Measurements from ENCODE around the gene NXT1.
A peak's percentile ranks its signal among the peaks of the same experiment; 100 is the strongest.
"Not testable (repeated sequence)": the region's sequence is repeated elsewhere in the genome, so short reads cannot be mapped to it uniquely, and the experiment has no call there.

The NXT1 gene

GRCh38 chr20:23350196-23350903, at the start of gene NXT1:
Gene NXT1 (plus strand): TSS chr20:23350791. CDS start chr20:23354042, 3,251 bp downstream.
- DNase-seq: peak; percentile 97

DNA sequence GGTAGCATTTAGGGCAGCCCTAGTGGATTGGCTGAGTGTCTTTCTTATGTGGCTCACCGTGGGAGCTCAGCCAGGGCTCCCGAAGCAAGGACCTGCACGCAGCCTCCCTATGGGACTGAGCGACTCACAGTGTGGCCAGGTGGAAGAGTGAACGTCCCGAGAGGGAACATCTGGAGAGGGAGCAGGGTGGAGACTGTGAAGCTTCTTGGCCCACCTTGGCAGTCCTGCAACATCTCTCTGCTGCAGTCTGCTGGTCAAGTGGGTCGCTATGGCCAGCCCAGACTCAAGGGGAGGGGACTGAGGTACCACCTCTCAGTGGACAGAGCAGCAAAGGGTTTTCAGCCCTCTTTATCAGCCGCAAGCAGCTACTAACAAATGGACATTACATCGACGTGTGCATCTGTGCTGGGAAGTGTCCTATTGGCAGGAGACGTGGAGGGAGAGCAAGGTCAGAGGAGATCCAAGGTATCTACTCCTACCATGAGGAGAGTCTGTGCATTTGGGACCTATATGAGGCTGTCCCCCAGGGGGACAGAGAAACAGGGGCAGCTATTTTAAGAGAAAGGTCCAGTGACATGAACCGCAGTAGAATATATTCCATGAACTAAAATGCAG, 49.0 kb upstream of the NXT1 start:
- DNase-seq: no peak

GRCh38 chr20:23302386-23302785, 48.2 kb upstream of the NXT1 start:
- DNase-seq: no peak

DNA sequence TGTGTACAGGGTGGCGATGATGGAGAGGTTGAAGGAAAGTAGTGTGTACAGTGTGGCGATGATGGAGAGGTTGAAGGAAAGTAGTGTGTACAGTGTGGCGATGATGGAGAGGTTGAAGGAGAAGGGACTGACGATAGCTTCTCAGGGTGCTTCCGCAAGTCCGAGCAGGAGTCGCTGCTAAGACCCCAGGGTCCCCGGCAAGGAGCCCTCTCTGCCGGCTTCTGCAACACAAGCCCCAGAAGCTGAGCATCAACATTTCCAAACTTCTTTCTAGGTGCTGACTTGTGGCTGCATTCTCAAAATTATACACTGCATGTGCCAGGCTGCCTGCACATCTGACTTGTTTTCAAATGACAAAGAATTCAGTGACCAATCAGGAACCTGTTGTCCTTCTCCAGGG, 47.8 kb upstream of the NXT1 start:
- no peak for DNase-seq

- DNase-seq: no peak
Measured at GRCh38 chr20:23303325-23304102, 47.1 kb upstream of the NXT1 start.

- DNase-seq: no peak
Measured at GRCh38 chr20:23304616-23305015, 46.0 kb upstream of the NXT1 start.

DNA sequence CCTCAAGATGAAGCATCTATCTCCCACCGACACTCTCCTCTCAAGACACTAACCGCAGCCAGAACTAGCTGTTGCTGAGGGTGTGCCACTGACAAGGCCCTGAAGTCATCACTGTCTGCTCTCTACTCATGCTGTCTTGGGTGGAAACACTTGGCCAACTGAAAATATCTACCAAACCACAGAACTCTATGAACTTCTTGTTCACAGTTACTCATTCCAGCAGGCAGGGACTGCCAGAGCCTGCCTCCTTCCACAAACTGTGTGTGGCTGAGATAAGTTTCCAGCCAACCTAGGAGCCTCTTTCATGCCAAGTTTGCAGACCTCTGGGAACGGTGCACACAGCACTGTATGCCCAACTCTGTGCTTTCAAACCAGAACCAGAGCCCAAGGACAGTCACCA, 45.5 kb upstream of the NXT1 start:
- no peak for DNase-seq

DNA sequence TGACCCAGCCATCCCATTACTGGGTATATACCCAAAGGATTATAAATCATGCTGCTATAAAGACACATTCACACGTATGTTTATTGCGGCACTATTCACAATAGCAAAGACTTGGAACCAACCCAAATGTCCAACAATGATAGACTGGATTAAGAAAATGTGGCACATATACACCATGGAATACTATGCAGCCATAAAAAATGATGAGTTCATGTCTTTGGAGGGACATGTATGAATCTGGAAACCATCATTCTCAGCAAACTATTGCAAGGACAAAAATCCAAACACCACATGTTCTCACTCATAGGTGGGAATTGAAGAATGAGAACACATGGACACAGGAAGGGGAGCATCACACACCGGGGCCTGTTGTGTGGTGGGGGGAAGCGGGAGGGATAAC, 43.2 kb upstream of the NXT1 start:
- not testable (repeated sequence) for DNase-seq

DNA sequence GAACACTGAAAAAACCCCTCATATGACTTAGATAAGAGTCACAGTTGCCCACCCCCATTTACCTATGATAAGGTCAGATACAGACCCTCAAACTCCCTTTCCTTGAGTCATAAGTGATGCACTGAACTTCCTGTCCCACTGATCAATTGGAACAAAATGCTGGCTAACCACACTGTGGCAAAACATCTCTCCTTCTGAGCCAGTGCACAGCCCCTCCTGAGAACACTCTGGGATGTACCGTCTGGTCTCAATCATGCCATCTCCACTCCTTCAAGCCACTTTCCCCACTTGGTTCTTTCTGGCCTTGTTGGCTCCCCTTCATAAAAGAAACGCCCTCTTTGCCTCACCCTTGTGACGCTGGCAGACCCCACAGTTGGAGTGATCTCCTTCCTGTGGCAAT, 42.6 kb upstream of the NXT1 start:
- no peak for DNase-seq

- no peak for DNase-seq
Measured at GRCh38 chr20:23308908-23309307, 41.7 kb upstream of the NXT1 start.

- DNase-seq: no peak
Measured at GRCh38 chr20:23309781-23310180, 40.8 kb upstream of the NXT1 start.

DNA sequence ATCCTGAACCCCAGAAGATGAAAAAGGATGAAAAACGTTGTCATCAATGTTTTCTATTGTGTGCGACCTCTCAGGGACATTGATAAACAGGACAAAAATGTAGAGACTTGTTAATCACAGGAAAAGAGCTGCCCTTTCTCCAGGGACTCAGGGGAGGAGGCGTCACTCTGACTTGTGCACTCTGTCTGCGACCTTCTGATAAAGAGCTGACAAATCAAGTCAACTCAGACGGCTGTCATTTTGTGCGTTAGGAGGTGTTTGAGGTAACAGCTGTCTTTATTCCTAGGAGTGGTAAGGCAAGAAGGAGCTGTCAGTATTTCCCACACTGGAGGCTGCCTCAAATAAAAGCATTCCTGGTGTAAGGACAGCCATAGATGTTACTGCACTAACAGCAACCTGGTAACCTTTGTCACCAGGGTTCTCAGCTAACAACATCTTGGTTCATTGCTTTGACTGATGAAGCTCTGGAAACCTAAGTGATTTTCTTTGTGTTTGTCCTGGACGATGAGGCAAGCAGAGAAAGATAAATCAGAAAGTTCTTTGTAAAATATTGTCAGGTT, 38.6 kb upstream of the NXT1 start:
- no peak for DNase-seq

DNA sequence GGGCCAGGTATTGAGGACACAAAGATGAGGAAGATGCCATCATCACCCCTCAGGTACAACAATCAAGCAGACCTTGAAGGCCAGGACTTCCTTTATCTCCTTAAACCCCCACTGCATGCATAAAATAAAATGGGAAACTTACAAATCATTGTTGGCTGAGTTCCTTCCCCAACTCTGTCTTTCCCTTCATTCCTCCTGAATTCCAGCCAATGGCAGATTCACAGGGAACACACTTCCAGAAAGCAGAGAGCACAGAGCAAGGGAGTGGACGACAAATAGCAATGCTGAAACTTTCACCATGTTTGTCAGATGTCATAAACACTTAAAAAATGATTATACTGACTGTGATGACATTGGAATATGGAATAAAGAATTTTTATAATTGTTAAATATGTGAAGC, 37.3 kb upstream of the NXT1 start:
- no peak for DNase-seq

DNA sequence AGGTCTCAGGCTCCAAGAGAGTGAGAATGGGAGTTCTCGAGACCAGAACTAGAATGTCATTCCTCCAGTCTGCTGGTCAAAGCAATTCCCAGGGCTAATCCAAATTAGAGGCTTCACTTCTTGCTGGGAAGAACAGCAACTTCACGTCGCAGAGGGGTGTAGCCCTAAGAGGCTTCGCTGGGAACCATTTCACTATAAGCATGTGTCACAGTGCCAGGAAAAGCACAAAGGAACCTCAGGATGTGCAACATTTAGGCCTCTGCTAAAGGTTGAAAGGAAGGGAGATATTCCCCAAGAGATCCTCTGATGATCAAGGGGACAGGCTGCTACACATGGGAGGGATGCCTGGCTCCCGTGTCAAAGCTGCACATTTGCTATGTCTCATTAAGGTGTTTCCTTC, 35.9 kb upstream of the NXT1 start:
- no peak for DNase-seq

- no peak for DNase-seq
Measured at GRCh38 chr20:23315099-23315498, 35.5 kb upstream of the NXT1 start.

GRCh38 chr20:23316626-23317025, 34.0 kb upstream of the NXT1 start:
- DNase-seq: no peak

DNA sequence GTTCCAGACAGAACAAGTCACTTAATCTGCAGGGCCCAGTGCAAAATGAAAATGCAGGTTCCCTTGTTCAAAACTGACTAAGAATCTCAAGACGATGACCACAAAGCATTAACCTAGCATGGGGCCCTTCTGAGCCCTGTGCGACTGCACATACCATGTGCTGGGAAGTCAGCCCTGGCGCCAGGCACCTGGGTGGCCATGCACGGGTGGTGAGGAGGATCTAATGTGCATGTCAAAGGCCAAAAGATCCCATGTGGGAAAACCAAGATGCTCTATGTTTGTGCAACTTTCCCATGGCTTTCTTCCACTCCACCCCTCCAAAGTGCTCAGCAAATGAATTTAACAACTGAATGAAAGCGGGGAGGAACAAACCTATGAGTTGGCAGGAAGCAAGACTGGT, 33.5 kb upstream of the NXT1 start:
- no peak for DNase-seq

- DNase-seq: no peak
Measured at GRCh38 chr20:23318347-23318746, 32.2 kb upstream of the NXT1 start.

- no peak for DNase-seq
Measured at GRCh38 chr20:23320317-23320716, 30.3 kb upstream of the NXT1 start.

DNA sequence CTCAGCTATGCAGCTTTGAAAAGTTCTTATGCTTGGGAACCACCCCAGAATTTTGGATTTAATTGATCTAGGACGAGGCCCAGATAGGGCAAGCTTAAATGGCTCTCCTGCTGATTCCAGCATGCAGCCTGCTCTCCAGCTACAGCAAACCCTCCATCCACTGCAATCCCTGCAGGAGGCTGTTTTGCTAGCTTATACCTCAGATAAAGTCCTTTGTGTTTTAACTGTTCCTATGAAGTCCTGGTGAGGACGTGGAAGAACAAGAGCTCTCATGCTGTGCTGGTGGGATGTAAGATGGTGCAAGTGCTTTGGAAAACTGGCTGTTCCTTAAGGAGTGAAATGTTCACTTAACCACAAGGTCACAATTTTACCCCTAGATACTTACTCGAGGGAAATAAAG, 25.5 kb upstream of the NXT1 start:
- DNase-seq: no peak

DNA sequence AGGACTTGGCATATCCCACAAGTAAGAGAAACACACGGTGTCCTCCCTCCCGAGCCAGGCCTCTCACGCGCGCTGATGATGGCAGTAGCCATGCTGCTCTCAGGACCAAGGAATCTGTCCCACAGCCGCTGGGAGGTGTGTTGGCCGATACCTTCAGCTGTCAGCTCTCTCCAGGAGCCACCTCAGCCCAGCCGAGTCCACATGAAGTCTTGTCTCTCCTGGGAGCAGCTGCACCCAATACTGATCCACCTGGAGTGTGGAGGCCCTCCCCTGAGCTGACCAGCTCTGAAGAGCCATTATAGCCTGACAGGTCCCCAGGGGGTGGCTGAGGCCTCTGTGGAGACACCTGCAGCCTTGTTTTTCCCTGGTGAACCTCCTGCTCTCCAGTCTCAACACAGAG, 23.8 kb upstream of the NXT1 start:
- DNase-seq: no peak

- DNase-seq: no peak
Measured at GRCh38 chr20:23327617-23328333, 22.8 kb upstream of the NXT1 start.

Measured in stimulated activated CD4-positive, alpha-beta T cell treated with anti-CD3 and anti-CD28 coated beads, Interleukin-4, amount 100 ng/mL, for 1 hour (primary cell).